IMR-90 (cell line): ENCODE measurements around the gene TPX2. TPM values are rescaled to one million over a fixed set of nuclear protein-coding genes. Genes with fewer than 3 reads are reported as not detected.

Experiments used
- ATAC-seq: fragments of 200-7000 bp; cut with Tn5 transposase; 2 replicates; pipeline ENCODE4 v1.9.1; 2020; ENCODE audit warnings: low read depth, mild to moderate bottlenecking, moderate library complexity
- BruUV-seq: library from RNA; stranded (reverse); fragments of 400-500 nt; replicated peaks from 2 replicates; lab custom pipeline; 2021; lab: Mats Ljungman, UMichigan
- CTCF ChIA-PET: fragments of 300-600 bp; formaldehyde crosslinking; extraction: SDS; loops from one replicate; lab custom pipeline; 2021; ENCODE audit warnings: antibody characterized with exemption; lab: Yijun Ruan, JAX
- POLR2A ChIA-PET: fragments of 300-600 bp; sonication (Branson Sonifier 250); formaldehyde crosslinking; loops from one replicate; lab custom pipeline; 2022; ENCODE audit warnings: antibody characterized with exemption; ENCODE audit not compliant: unreplicated experiment; lab: Charles Lee
- DNase-seq: peaks from one replicate; pipeline ENCODE4 v3.0.0; 2013
- H2AFZ ChIP-seq: replicated peaks from 2 replicates; pipeline ENCODE3; 2013; ENCODE audit warnings: low read length, mild to moderate bottlenecking; ENCODE audit not compliant: poor library complexity
- H2AK5ac ChIP-seq: 2 replicates; pipeline ENCODE4 v1.6.1; 2013; ENCODE audit warnings: low read depth, low read length, inconsistent platforms
- H2AK9ac ChIP-seq: replicated peaks from 2 replicates; pipeline ENCODE3; 2013; ENCODE audit warnings: mild to moderate bottlenecking, low read depth, low read length, moderate library complexity; ENCODE audit not compliant: poor library complexity
- H2BK120ac ChIP-seq: 2 replicates; pipeline ENCODE4 v1.6.1; 2013; ENCODE audit warnings: low read depth, low read length, inconsistent platforms
- H2BK15ac ChIP-seq: 3 replicates; pipeline ENCODE4 v1.6.1; 2013; ENCODE audit warnings: low read depth, low read length, inconsistent platforms
- H2BK20ac ChIP-seq: 2 replicates; pipeline ENCODE4 v1.6.1; 2013; ENCODE audit warnings: low read depth, mild to moderate bottlenecking, inconsistent platforms, low read length, moderate library complexity
- H2BK5ac ChIP-seq: 2 replicates; pipeline ENCODE4 v1.6.1; 2013; ENCODE audit warnings: mild to moderate bottlenecking, low read depth, low read length, inconsistent platforms; ENCODE audit not compliant: poor library complexity, severe bottlenecking
- H3K14ac ChIP-seq: replicated peaks from 2 replicates; pipeline ENCODE4 v1.6.1; 2013; ENCODE audit warnings: low read depth, low read length, inconsistent platforms
- H3K18ac ChIP-seq: 2 replicates; pipeline ENCODE4 v1.6.1; 2013; ENCODE audit warnings: low read depth, low read length, control low read depth
- H3K23ac ChIP-seq: 2 replicates; pipeline ENCODE4 v1.6.1; 2013; ENCODE audit warnings: low read depth, low read length, inconsistent platforms
- H3K27ac ChIP-seq: 2 replicates; pipeline ENCODE4 v1.5.1; 2013; ENCODE audit warnings: mild to moderate bottlenecking, control low read depth, low read length; ENCODE audit not compliant: insufficient read depth
- H3K27me3 ChIP-seq: 2 replicates; pipeline ENCODE4 v1.6.1; 2013; ENCODE audit warnings: low read length; ENCODE audit not compliant: control insufficient read depth, insufficient read depth
- H3K36me3 ChIP-seq: 2 replicates; pipeline ENCODE4 v1.6.1; 2013; ENCODE audit warnings: low read length, mixed read lengths; ENCODE audit not compliant: control insufficient read depth, insufficient read depth
- H3K4ac ChIP-seq: 2 replicates; pipeline ENCODE4 v1.6.1; 2013; ENCODE audit warnings: low read depth, low read length, inconsistent platforms
- H3K4me1 ChIP-seq: 2 replicates; pipeline ENCODE4 v1.6.1; 2013; ENCODE audit warnings: low read length, mixed read lengths; ENCODE audit not compliant: control insufficient read depth, insufficient read depth
- H3K4me2 ChIP-seq: 2 replicates; pipeline ENCODE4 v1.6.1; 2013; ENCODE audit warnings: low read depth, mild to moderate bottlenecking, control low read depth, low read length, moderate library complexity
- H3K4me3 ChIP-seq: 2 replicates; pipeline ENCODE4 v1.5.1; 2013; ENCODE audit warnings: low read depth, mild to moderate bottlenecking, control low read depth, low read length, moderate library complexity; ENCODE audit not compliant: insufficient read depth
- H3K56ac ChIP-seq: 2 replicates; pipeline ENCODE4 v1.6.1; 2013; ENCODE audit warnings: low read length, inconsistent platforms; ENCODE audit not compliant: insufficient read depth; ENCODE audit errors: extremely low read depth
- H3K79me1 ChIP-seq, 2 experiments: 2 replicates each; pipeline ENCODE4 v1.6.1; 2013; ENCODE audit warnings: low read length in 2 of 2, inconsistent platforms in 1 of 2, low read depth in 1 of 2
- H3K9ac ChIP-seq: 2 replicates; pipeline ENCODE4 v1.6.1; 2013; ENCODE audit warnings: low read depth, low read length, control low read depth
- H3K9me1 ChIP-seq: 2 replicates; pipeline ENCODE4 v1.6.1; 2013; ENCODE audit warnings: low read length, inconsistent platforms; ENCODE audit not compliant: insufficient read depth
- H3K9me3 ChIP-seq: 2 replicates; pipeline ENCODE4 v1.6.1; 2013; ENCODE audit warnings: low read length; ENCODE audit not compliant: control insufficient read depth, insufficient read depth
- H4K20me1 ChIP-seq: 2 replicates; pipeline ENCODE4 v1.6.1; 2013; ENCODE audit warnings: low read length, inconsistent platforms; ENCODE audit not compliant: insufficient read depth
- H4K5ac ChIP-seq: 2 replicates; pipeline ENCODE4 v1.6.1; 2013; ENCODE audit warnings: mild to moderate bottlenecking, low read depth, low read length, control low read depth
- H4K8ac ChIP-seq, 2 experiments: 2 replicates each; pipeline ENCODE4 v1.6.1; 2013; ENCODE audit warnings: low read depth in 2 of 2, low read length in 2 of 2, control low read depth in 1 of 2, inconsistent platforms in 1 of 2
- H4K91ac ChIP-seq: 2 replicates; pipeline ENCODE4 v1.6.1; 2013; ENCODE audit warnings: low read depth, low read length, inconsistent platforms; ENCODE audit not compliant: insufficient read depth
- CTCF ChIP-seq: conservative IDR thresholded peaks from 2 replicates; pipeline ENCODE4 v1.5.1; 2012; ENCODE audit warnings: mild to moderate bottlenecking, low read depth, low read length, improper control_type of control experiment
- FOS ChIP-seq: fragments of 150-350 bp; IDR thresholded peaks from 2 replicates; pipeline ENCODE4 v1.6.1; 2016; ENCODE audit warnings: low read depth, low read length
- MAFK ChIP-seq: IDR thresholded peaks from 2 replicates; pipeline ENCODE4 v1.6.1; 2012; ENCODE audit warnings: low read depth, low read length, improper control_type of control experiment
- NFE2L2 ChIP-seq: fragments of 150-350 bp; IDR thresholded peaks from 2 replicates; pipeline ENCODE4 v1.6.1; 2016; ENCODE audit warnings: low read depth, mild to moderate bottlenecking, low read length
- RAD21 ChIP-seq: IDR thresholded peaks from 2 replicates; pipeline ENCODE4 v1.6.1; 2012; ENCODE audit warnings: low read length, improper control_type of control experiment
- RCOR1 ChIP-seq: IDR thresholded peaks from 2 replicates; pipeline ENCODE4 v1.6.1; 2012; ENCODE audit warnings: mild to moderate bottlenecking, low read length, improper control_type of control experiment; ENCODE audit not compliant: insufficient replicate concordance
- SMC3 ChIP-seq: fragments of 150-350 bp; IDR thresholded peaks from 2 replicates; pipeline ENCODE4 v1.6.1; 2016; ENCODE audit warnings: low read depth, mild to moderate bottlenecking, antibody characterized with exemption, low read length, moderate library complexity
- WGBS, 2 experiments: methylation state at CpG; one replicate each; pipeline versions ENCODE4 v1.1.5 to v1.1.7; 2013; ENCODE audit warnings: missing lambda C conversion rate in 2 of 2; ENCODE audit not compliant: insufficient read length in 1 of 2; ENCODE audit errors: extremely low coverage in 2 of 2; 5-methylcytosine and 5-hydroxymethylcytosine counted together
- dilution Hi-C: fragments of 300-500 bp; cut with HindIII; formaldehyde crosslinking; loops from one replicate; pipeline ENCODE4 v1.14.3; 2018; ENCODE audit warnings: low sequenced_read_pairs; ENCODE audit not compliant: unreplicated experiment
- in situ Hi-C: fragments of 300-500 bp; cut with MboI; formaldehyde crosslinking; loops from 3 replicates; pipeline ENCODE4 v1.14.3; 2019; ENCODE audit warnings: low sequenced_read_pairs, inconsistent platforms, mixed read lengths
- intact Hi-C: fragments of 100-400 bp; cut with micrococcal nuclease; formaldehyde crosslinking; loops from 2 replicates; pipeline ENCODE4 v1.10.0; 2022
- polyA plus RNA-seq, 3 experiments: library from polyadenylated mRNA; depleted of rRNA; stranded (reverse); fragments of >200 nt; gene quantifications; 2 replicates each; pipeline ENCODE4 v1.2.3, GENCODE V29; 2012; ENCODE audit warnings: low replicate concordance in 1 of 3
- total RNA-seq: library from RNA; depleted of rRNA; stranded (reverse); fragments of >200 nt; gene quantifications from 2 replicates; pipeline ENCODE4 v1.2.3, GENCODE V29; 2012
- TF ChIP-seq, protein P1 (sequence below): fragments of 150-350 bp; IDR thresholded peaks from 2 replicates; pipeline ENCODE4 v1.6.1; 2016; ENCODE audit warnings: low read depth, mild to moderate bottlenecking, low read length, moderate library complexity, borderline replicate concordance

TPX2 gene
- total and polyA plus RNA-seq, 2 of the 4 experiments (the other 2 are of a cell fraction) = 28.5 to 72.2 TPM

- peak overlapping the region; percentile 100 for H3K23ac ChIP-seq
- H4K91ac ChIP-seq = peak overlapping the region; percentile 100
- no peak overlapping the region for H3K4me3 ChIP-seq
- H2AFZ ChIP-seq = no peak overlapping the region
- H3K4me2 ChIP-seq = peak overlapping the region; percentile 64; the same call in 1 of the 2 replicates
- H2BK15ac ChIP-seq = peak overlapping the region; percentile 100
- BruUV-seq = no TSS peak
- H4K20me1 ChIP-seq = no peaks in the 10 kb centered on the region
- peak overlapping the region; percentile 100 for H2AK9ac ChIP-seq
- peaks cover 40 to 75% of the 10 kb centered on the region in 2 experiments for H3K79me1 ChIP-seq
- H3K56ac ChIP-seq = peak overlapping the region; percentile 100
- H2BK20ac ChIP-seq = peak overlapping the region; percentile 99
- peak overlapping the region; percentile 99 for H4K5ac ChIP-seq
- WGBS, 2 experiments = no CpG with 5 or more reads among the region's 5 CpGs
- dilution Hi-C loops = no loop called here
- in situ Hi-C loops = no loop called here
- H3K36me3 ChIP-seq = peaks cover 19% of the 10 kb centered on the region
- no peak for TF ChIP-seq RCOR1
- TF ChIP-seq MAFK = no peak
- TF ChIP-seq FOS = no peak
- TF ChIP-seq SMC3 = no peak
- TF ChIP-seq NFE2L2 = no peak
- TF ChIP-seq, protein P1, sequence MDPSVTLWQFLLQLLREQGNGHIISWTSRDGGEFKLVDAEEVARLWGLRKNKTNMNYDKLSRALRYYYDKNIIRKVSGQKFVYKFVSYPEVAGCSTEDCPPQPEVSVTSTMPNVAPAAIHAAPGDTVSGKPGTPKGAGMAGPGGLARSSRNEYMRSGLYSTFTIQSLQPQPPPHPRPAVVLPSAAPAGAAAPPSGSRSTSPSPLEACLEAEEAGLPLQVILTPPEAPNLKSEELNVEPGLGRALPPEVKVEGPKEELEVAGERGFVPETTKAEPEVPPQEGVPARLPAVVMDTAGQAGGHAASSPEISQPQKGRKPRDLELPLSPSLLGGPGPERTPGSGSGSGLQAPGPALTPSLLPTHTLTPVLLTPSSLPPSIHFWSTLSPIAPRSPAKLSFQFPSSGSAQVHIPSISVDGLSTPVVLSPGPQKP = no peak
- TF ChIP-seq CTCF = no peak
- TF ChIP-seq RAD21 = no peak
- CTCF ChIA-PET = interaction anchor here (1.4 to 2.0 kb wide), 2 partner anchors 12 to 50 kb away, joined by 4 to 7 read pairs; no protein-coding TSS in a partner anchor
- H3K9ac ChIP-seq = peak overlapping the region; percentile 85; the same call in 1 of the 2 replicates
- peak overlapping the region; percentile 100 for H2AK5ac ChIP-seq
- intact Hi-C loops = no loop called here
- no peaks in the 10 kb centered on the region for H3K27me3 ChIP-seq
- no peaks in the 10 kb centered on the region for H3K9me3 ChIP-seq
- H3K4me1 ChIP-seq = peaks cover 22% of the 10 kb centered on the region
- ATAC-seq = no peak
- DNase-seq = no peak
- H2BK120ac ChIP-seq = peak overlapping the region; percentile 100
- peak overlapping the region; percentile 97 for H3K27ac ChIP-seq
- peak overlapping the region; percentile 100 for H3K4ac ChIP-seq
- POLR2A ChIA-PET = interaction anchor here (1.0 to 1.2 kb wide), 2 partner anchors 11 to 13 kb away, joined by 3 to 4 read pairs; partner anchors contain the start of gene BCL2L1
- peak overlapping the region; percentile 99 for H2BK5ac ChIP-seq
- peak overlapping the region; percentile 97 to 99 for H4K8ac ChIP-seq
- peak overlapping the region; percentile 98 for H3K18ac ChIP-seq
- peaks cover 37% of the 10 kb centered on the region for H3K9me1 ChIP-seq
- H3K14ac ChIP-seq = peak overlapping the region; percentile 100
Observed at GRCh38 chr20:31712112-31712553, 27.0 kb upstream of the TPX2 start.
